Inflammatory macrophage treated with lipopolysaccharide for 4 hours (primary cell): ENCODE measurements around the gene TNS3.
A peak's percentile ranks its signal among the peaks of the same experiment; 100 is the strongest.

Experiments used
- DNase-seq: peaks from one replicate; pipeline ENCODE4 v3.0.0-alpha.2; 2020

The TNS3 gene

DNA sequence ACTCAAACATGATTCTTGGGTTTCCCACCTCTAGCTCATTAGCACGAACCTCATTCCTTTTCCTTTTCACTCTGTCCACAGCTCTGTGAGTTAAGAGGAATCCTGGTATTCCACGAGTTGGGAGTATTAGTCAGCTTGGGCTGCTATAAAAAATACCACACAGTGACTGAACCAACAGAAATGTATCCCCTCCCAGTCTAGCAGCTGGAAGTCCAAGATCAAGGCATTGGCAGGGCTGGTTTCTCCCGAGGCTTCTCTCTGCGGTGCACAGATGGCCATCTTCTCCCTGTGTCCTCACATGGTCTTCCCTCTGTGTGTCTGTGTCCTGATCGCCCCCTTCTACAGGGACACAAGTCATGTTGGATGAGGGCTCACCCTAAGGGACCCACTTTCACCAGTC, 261.6 kb downstream of the TNS3 start:
- DNase-seq = no peak

DNA sequence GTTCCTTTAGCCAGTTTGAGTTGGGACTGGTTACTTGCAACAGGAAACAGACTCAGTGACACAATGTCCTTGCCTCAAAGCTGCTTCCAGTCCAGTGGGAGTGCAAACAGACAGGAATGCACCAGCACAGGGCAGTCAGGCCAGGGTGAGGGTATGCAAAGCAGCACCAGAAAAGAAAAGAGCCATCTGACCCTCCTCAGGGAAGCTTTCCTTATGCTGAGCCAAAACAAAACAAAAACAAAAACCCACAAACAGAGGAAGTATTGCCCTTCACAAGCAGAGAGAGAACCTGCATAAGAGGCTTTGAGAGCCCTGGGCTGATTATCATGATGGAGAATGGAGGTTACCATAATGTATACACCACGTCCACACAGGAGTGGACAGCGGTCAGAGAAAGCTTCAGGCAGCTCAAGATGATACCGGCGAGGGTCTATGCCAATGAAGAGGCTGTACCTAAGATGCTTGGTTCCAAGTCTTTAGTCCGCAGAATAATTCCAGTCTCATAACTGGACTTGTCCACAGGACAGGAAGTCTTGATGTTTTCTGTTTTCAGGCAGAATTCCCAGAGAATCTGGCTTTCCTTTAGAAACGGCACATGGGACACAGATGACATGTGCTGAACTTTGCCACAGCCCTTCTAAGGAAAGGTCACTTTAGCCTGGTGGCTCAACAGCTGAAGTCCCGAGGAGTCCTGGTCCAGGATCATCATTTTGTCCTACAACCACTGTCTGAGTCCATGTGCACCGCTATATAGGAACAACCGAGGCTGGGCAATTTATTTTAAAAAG, 263.3 kb downstream of the TNS3 start:
- peak; percentile 39 for DNase-seq

DNA sequence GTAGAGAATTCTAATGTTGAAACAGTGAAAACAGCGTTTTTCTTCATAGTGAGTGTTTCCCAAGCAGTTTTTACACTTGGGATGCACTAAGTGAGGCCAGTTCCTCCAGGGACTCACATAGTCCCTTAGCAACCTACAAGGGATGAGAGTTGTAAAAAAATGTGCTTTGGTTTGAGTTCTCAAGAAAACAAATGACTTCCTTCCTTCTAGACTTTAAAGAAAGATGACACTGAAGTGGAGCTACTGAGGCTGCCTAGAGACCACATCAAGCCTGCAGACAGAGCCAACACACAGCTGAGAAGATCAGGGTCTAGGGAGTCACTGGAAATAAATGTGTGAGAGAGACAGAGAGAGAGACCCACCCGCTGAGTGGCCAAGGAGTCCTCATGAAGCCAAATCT, 264.4 kb downstream of the TNS3 start:
- no peak for DNase-seq

DNA sequence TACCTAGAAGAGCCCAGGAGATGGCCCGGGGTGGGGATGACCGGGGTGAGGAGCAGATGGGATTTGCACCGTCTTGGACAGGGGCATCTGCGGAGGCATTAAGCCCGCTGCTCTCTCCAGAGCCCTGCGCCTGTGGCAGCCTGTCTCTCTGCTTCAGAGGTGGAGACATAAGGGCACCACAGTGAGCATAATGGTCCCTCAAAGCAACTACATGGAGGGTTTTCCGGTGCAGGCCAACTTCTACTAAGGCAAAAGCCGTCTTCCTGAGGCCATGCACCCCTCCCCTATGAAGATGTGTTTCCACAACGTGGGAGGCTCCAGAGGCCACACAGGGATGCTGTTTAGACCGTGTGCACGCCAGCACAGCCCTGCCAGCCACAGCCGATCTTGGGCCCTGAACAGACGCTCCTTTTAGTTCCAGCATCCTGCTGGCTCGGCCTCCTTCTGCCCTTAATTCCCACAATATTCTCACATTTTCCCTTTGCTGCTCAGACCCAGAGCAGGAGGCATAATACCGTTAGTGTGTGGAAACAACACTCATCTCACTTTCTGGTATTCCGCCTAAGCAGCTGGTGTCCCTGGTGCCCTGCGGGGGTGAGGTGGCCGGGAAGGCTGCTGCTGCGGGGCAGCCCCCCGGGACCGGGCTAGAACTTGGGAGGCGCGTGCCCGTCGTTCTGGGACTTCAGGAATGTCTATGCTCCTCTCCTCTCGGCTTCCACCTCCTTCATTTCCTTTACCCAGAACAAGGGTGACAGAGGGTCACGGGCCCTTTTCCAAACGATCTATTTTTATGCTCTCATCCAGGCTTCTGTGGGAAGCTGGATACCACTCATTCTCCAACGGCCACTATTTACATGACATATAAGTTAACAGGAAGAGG, 266.9 kb downstream of the TNS3 start:
- DNase-seq = no peak

DNA sequence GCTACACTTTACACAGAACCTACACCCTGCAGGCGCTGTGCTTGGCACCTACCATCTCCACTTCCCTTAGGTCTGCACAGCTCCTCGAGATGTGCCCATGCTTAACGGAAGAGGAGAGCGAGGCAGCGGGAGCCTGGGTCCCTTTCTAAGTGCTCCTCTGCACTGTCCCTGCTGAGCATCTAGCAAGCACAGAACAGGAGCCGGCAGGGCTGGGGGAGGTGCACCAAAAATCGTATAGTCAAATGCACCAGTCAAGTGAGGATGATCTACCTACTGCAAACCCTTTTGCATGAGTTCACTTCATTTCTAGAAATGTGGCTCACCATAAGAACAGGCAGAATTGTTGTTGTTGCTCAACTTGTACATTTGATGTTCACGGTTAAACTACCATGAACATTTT, 267.7 kb downstream of the TNS3 start:
- DNase-seq = no peak

DNA sequence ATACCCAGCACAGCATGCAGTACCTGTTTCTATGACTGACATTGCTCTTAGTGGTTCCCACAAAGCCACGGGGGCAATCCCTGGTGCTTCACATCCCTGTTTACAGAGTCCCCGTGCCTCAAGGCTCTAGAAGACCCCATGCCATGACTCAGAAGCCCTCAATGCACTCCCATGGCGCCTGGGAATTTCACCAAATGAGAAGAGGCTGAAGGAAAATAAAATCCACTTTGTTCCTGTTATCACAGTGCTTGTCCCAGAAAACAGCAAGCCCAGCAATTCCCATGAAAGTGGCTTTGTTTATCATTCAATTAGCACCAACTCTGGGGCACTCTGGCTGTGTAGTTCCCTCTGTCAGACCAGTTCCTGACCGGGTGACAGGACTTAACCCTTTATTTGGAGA, 268.3 kb downstream of the TNS3 start:
- no peak for DNase-seq

DNA sequence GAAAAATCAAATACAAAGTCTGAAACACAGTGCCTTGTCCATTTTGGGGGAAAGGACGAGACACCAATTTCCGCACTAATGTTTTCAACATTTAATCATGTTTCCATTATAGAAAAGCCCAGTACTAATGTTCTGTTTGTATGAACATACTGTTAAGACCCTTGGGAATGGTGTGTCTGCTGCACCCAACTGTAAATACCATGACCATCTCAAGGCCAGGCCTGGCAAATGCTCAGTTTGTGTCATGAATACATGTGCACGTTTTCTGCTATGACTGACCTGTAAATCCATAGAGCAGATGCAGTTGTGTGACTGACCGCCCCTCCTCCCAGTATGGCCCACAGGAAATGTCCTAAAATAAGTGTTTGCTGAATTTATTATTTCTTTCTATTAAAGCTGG, 270.0 kb downstream of the TNS3 start:
- DNase-seq = no peak

DNA sequence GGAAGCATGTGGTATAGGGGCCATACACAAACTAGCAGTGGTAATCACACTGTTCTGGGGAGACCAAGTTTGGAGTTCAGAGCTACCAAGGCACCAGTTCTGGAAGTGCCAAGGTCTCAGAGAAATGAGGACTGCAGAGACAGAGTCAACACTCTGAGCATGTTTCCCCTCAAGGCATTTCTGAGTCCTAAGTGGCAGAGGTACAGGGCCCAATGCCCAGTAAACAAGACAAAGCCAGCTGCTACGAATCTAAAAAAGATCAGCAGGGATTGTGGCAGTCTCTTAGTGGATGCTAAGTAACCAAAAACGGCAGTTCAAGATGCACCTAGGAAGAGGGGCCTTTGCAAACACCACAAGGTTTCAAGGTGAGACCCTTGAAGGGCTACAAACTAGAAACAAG, 271.9 kb downstream of the TNS3 start:
- DNase-seq = no peak

DNA sequence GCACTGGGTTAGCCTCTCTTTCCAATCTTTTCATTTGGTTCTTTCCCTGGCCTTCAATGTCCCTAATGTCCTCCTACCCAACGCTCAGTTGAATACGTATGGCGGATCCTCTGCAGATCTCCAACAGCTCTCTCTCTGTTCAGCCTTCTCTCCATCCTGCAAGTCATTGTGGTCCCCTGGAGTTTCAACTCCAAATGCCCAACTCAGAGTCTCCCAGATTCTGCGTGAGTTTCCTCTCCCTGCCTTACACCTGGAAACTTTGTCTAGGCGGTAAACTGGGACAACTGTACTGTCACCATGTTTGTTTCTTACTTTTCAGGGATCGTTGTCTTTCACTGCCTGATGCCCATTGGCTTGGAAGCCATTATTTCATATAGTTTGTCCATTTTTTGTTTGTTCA, 273.1 kb downstream of the TNS3 start:
- DNase-seq = no peak

DNA sequence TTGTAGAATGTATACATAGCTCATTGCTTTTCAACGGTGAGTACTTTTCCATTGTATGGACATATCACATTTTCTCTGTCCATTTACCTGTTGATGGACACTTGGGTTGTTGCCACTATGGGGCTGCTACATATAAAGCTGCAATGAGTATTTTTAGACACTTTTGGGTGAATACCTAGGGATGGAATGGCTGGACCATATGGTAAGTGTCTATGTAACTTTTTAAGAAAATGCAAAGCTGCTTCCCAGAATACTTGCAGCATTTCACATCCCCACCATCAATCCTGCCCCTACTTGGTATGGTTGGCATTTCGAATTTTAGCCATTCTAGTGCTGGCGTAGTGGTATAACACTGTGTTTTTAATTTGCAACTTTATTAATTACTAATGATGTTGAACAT, 274.6 kb downstream of the TNS3 start:
- DNase-seq = no peak

DNA sequence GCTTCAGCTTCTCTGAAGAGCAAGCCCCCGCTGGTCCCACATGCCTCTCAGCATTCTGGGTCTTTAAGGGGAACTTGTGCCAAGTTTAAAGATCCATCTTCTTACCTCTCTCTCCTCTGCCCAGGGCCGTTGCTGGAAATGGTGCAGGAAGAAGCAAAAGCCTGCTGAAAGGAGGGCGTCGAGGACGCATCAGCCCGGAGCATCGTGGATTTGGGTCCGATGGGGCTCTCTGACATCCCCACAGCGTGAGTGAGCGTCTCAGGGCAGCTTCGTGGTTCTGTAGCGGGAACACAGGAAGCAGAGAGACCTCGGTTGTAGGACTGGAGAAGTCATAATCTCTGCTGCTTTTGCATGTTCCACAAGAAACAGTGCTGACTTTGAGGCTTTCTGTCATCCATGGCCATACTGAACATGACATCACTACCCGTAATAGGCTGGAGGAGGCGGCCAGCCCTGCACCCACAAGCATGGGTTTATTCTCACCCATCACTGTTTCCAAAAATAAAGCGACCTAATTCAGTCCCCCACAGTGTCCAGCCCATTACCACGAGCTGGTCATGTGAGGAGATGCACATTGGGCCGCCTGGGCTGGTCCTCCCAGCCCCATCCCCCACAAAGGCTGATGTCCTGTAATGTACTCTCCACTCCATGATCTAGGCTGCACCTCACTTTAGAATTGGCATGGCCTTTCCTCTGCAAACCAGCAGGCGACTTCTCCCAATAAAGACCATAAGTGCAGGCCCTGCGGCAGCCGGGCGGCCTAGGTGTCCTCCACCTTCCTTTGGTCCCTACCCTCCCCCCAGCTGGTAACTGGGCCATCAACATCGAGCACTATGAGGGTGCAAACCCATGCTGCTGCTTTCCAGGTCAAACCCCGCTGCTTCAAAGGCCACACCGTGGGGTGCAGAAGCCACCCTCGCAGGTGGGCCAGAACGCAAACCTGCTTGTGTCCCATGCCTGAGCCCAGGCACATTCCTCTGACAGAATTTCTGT, 276.9 kb downstream of the TNS3 start:
- DNase-seq = peak; percentile 35

DNA sequence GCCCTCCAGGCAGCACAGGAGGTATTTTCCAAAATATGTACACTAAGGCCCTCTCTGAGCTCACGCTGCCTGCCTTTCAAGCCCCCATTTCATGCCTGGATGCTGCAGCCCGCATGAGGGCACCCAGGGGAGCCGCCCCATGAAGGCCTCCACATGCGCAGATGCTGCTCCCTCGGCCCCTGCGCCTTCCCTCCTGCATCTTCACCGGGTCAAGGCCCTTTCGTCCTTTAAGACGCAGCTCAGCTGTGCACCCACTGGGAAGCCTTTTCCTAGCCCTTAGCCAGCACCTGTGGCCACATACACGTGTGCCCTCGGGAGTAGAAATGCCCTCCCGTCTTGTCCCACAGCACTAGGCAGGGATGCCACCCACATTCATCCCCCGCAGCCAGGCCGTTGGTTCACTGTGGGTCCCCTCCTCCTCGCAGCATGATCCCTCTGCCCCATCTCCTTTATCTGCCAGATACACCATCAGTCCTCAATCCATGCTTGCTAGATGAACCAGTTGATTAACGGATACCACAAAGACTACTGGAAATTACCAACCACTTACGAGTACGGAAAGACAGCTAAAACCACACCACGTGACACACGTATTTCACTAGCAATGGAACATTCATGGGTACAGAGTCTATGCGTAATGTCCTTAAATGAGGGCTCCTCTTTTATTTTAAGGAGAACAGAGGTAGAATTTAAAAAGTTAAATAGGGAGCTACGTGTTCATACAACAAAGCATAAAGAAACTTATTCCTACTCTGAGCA, 278.0 kb downstream of the TNS3 start:
- no peak for DNase-seq

DNA sequence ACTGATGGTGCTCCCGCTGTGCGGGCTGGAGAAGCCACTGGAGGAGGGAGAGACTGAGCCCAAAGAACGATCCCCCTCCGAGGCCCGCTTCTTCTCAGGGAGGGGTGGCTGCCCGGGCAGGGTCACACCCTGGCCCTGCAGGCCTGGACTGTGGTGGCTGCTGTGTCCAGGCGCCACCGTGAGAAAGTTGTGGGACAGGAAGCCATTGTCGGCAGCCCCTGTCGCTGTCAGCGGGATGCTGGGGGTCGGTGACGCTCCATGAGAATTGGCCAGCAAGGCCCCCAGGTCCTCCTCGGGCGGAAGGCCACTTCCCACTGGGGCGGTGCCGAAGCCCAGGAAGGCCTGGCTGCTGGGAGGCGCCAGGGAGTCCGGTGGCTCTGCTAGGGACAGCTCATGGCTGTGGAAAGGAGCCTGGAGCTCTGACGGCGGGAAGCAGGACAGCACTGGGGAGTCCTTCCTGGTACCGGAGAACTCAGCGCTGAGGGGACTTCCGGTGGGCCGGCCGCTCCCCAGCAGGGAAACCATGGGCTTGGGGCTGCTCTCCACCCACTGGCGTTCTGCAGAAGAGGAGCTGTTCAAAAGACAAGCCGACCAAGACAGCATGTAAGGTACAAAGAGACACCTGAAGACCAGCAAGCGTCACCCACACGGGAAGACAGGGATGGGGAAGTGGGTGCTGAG, 278.8 kb downstream of the TNS3 start:
- DNase-seq = no peak

DNA sequence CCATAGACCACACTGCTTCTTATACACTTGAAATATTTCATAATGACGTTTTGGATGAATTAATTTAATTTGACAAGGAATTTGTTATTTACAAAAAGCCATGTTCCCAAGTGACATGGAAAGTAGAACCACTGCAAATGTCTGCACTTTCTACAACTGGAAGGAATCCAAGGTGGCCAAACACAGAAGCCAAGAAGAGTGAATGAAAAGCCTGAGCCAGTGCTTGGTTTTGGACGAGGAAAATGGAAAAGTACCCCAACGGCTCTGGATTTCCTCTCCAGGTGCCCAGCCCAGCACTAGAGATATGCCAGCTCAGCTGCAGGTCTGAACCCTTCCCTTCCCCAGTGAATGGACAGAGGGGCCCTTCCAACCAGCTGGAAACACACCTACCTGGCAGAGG, 279.4 kb downstream of the TNS3 start:
- DNase-seq = no peak

DNA sequence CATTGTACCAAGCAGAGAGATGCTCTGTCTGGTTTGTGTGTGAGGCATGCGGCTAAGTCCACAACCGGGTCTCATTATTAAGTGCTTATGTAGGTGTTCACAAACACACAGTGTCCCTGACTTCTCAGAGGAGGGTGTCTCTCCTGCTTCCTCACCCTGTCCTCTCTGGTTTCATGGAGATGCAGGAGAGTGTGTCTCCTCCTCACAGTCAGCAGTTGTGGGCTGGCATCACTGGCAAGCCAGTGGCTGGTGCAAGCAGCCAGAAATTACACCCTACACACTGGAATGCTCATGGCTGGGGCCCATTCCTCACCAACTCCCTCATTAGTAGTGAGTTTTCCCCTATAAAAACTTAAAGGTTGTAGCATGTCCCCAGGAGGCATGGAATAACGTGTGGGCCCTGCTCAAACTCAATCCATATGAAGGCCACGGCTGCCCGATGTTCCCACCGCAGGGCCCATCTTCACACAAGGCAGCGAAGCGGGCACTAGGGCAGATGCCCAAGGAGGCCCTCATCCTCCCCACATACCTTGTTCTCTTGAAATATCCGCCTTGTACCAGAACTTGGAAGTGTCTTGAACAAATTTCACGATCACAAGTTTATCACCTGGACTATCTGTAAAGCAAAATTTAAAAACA, 280.1 kb downstream of the TNS3 start:
- no peak for DNase-seq

DNA sequence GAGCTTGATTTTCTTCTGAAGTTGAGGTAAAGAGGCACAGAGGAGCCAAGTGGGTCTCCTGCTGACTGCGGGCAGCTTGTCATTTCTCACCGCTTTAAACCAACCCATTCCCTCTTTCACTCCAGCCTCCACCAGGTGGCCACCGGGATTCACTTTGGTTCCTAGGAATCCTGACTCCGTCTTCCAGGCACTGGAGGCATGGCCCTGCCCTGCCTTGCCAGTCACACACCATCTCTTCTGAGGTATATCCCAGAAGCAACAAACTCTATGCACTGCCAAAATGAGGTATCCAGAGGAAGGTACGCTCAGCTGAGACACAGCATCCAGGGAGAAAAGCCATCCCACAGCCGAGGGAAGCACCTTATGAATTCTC, 280.8 kb downstream of the TNS3 start:
- DNase-seq = no peak

DNA sequence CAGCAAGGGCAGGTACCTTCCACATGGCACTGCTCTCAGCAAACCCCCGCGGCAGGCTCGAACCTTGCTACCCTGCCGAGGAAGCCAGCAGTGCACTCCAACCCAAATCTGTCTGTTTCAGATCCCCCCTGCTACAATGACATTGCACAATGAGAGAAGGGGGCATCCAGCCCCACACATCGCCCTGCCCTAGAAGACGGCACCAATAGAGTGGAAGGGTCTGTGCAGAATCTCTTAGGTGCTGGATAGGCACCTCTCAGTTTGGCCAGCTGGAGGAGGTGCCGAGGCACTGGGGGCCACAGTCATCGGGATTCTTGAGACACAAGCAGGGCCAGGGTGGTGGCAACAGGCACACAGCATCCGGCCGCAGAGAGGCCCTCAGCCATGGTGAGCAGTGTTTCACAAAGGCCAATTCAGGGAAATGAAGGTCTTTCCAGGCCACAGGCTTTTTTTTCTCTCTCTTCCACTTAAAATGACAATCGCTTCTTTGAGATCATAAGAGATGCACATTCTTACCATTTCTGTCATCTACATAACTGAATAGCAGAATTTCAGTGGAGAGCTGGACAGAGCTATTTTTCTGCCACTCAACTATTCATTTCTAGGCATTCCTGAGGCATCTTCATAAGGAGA, 281.3 kb downstream of the TNS3 start:
- DNase-seq = no peak

DNA sequence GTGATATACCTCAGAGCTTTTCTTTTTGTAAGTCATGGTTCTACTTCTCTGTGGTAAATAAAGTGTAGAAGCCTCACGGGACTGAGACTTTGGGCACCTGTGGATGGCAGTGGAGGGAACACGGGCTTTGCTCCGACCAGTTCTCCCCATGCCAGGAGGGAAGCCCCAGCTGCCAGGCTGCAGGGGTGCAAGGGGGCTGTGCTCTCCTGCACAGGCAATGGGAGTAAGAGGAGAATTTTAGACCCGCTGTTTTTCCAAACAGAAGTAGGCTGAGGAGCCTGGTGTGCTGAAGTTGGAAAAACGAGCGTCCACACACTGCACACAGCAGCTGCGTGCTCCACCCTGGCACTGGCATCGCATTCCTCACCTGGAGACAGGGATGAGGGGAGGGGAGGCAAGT, 282.4 kb downstream of the TNS3 start:
- DNase-seq = no peak

DNA sequence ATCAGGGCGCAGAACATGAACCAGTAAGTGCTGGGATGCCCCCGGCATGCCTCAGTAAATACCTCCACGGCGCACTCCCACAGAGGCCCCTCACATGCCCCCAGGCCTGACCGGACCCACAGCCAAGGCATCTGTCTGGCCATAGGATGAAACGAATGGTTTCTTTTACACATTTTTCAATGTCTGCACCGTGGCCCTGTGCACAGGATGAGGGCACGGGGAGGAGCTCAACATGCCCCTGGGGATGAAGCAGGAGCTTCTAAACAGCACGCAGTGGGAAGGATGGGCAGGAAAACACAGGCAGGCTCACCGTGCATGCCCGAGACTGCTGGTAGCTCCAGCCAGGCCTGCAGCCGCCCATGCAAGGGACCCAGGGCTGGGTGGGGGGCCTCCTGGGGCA, 283.3 kb downstream of the TNS3 start:
- DNase-seq = no peak

DNA sequence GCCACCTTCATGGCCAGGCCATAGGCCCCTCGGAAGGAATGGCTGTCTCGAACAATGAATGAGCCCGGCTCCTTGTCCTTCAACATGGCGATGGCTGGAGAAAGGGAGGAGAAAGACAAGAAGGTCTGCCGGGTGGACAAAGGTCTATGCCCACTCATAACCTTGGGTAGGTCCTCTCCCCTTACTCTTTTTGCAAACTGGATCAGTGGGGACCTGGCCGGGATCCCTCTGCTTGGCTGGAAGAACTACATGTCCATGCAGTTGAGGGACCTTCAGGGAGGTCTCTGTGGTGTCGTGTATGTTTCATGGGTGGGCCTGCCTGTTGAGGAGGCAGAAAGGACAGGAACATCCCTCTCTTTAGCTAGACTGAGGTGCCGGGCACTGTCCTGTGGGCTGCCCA, 284.8 kb downstream of the TNS3 start:
- DNase-seq = no peak

DNA sequence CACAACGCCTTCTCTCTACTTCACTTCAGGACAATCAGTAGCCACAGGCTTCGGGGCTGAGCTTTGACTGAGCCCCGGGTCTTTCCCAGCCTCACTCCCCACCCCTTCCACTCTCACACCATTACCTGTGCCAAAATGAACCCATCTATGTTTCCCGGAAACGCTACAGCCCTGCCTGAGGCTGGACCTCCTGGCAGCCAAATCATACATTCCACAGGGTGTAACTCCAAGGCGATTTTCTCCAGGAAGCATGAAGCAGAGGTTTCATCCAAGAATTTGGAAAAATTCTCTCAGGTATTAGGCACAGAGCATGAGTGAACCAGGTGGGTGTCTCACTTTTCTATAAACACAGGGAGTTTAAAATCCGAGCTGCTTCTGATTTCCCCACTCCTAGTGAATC, 286.3 kb downstream of the TNS3 start:
- DNase-seq = no peak
